ENCODE data around the gene EIF6. TPM values are rescaled to one million over a fixed set of nuclear protein-coding genes. Genes with fewer than 3 reads are reported as not detected.

Gene EIF6
- total and polyA plus RNA-seq, 2 donors (not counting 3 experiments of a cell fraction or from before 2014, with no cell fraction given): 153 to 286 TPM

- intact Hi-C loops (cut with micrococcal nuclease): loop anchor here (1.0 kb wide), 1 partner anchor 135 kb away; the partner anchor contains the start of gene PROCR
- DNase-seq (ENCODE audit: low read depth, low spot score) (peak; percentile 71), FAIRE-seq (peak; percentile 87)
- Histone ChIP-seq H3K79me2 (ENCODE audit: control insufficient read depth, insufficient read depth, low read length) (no peaks in the 10 kb centered on the region), H3K9me1 (replicated peaks; ENCODE audit: control insufficient read depth, extremely low read depth, insufficient read depth, low read length) (no peaks in the 10 kb centered on the region), H3K27ac (ENCODE audit: insufficient read depth, low read depth, low read length) (peak overlapping the region; percentile 70), H2AFZ (ENCODE audit: low read depth, low read length) (peak overlapping the region; percentile 15), H3K9me3 (replicated peaks; ENCODE audit: control insufficient read depth, insufficient read depth, low read length) (no peaks in the 10 kb centered on the region), H4K20me1 (replicated peaks; ENCODE audit: control insufficient read depth, extremely low read depth, insufficient read depth, low read length) (no peaks in the 10 kb centered on the region), H3K9ac (replicated peaks; ENCODE audit: extremely low read depth, insufficient read depth, low read length) (no peak overlapping the region), H3K27me3 (ENCODE audit: control insufficient read depth in 2 of 2, insufficient read depth in 2 of 2, low read length in 2 of 2) (no peaks in the 10 kb centered on the region), H3K4me2 (ENCODE audit: insufficient read depth, low read length) (no peak overlapping the region), H3K4me1 (ENCODE audit: control insufficient read depth, extremely low read depth, insufficient read depth, low read length) (peaks cover 80% of the 10 kb centered on the region), H3K36me3 (ENCODE audit: control insufficient read depth in 2 of 2, extremely low read depth in 1 of 2, insufficient read depth in 2 of 2, low read length in 2 of 2) (no peaks in the 10 kb centered on the region), H3K4me3 (replicated peaks in 1 of 3; ENCODE audit: insufficient read depth in 1 of 3, low read depth in 1 of 3, low read length in 3 of 3) (no peak overlapping the region)
- CTCF ChIA-PET: interaction anchor here (0.5 to 9.7 kb wide), 22 partner anchors 10 to 211 kb away, joined by 3 to 200 read pairs (median 5); partner anchors contain the start of genes CEP250, EIF6, GDF5 and MMP24OS
- POLR2A ChIA-PET: interaction anchor here (1.8 kb wide), 1 partner anchor 11 kb away, joined by 5 read pairs; no protein-coding TSS in a partner anchor
- no peak for TF ChIP-seq EZH2 (IDR thresholded peaks at IDR 0.05; ENCODE audit: borderline replicate concordance, low read depth, low read length, severe bottlenecking)
- peak; percentile 92 to 95 for TF ChIP-seq CTCF (IDR thresholded peaks at IDR 0.05; ENCODE audit: extremely low read depth in 1 of 2, insufficient read depth in 1 of 2, low read depth in 1 of 2, low read length in 2 of 2)
- no TSS peak for BruUV-seq (replicated peaks)
- dilution Hi-C loops (cut with MboI; ENCODE audit: extremely low pct_ligation_motif_present, low sequenced_read_pairs): no loop called here
Measured at GRCh38 chr20:35306931-35307517, 22.5 kb upstream of the EIF6 start.

Measured in endothelial cell of umbilical vein (primary cell).